MM.1S (cell line): Measurements from ENCODE around the gene PLCXD1.

Source experiments
- DNase-seq: peaks from one replicate; pipeline ENCODE4 v3.0.0-alpha.2; 2015
- H2AFZ ChIP-seq: fragments of 300-600 bp; sonication (generic); 2 replicates; pipeline ENCODE4 v1.6.0; 2016; ENCODE audit warnings: antibody characterized with exemption, low read length
- H3F3A ChIP-seq: fragments of 300-600 bp; sonication (generic); 2 replicates; pipeline ENCODE4 v1.6.1; 2016; ENCODE audit warnings: mild to moderate bottlenecking, antibody characterized with exemption, low read length, moderate library complexity, mixed read lengths; ENCODE audit not compliant: insufficient read depth
- H3K27ac ChIP-seq: fragments of 300-600 bp; sonication (generic); 2 replicates; pipeline ENCODE4 v1.5.1; 2016; ENCODE audit warnings: mild to moderate bottlenecking, low read length
- H3K27me3 ChIP-seq: fragments of 300-600 bp; sonication (generic); replicated peaks from 2 replicates; pipeline ENCODE4 v1.6.0; 2016; ENCODE audit warnings: low read length; ENCODE audit not compliant: insufficient read depth
- H3K36me3 ChIP-seq: fragments of 300-600 bp; sonication (generic); replicated peaks from 2 replicates; pipeline ENCODE4 v1.6.1; 2016; ENCODE audit warnings: mild to moderate bottlenecking, low read length, mixed read lengths; ENCODE audit not compliant: insufficient read depth
- H3K4me1 ChIP-seq: fragments of 300-600 bp; sonication (generic); 2 replicates; pipeline ENCODE4 v1.6.1; 2016; ENCODE audit warnings: low read length, mixed read lengths
- H3K4me2 ChIP-seq: fragments of 300-600 bp; sonication (generic); 2 replicates; pipeline ENCODE4 v1.6.0; 2016; ENCODE audit warnings: low read depth, low read length
- H3K4me3 ChIP-seq: fragments of 300-600 bp; sonication (generic); 2 replicates; pipeline ENCODE4 v1.5.1; 2016; ENCODE audit warnings: low read length, mixed read lengths
- H3K79me2 ChIP-seq: fragments of 300-600 bp; sonication (generic); 2 replicates; pipeline ENCODE4 v1.6.1; 2016; ENCODE audit warnings: mixed run types, low read length, mixed read lengths
- H3K9ac ChIP-seq: fragments of 300-600 bp; sonication (generic); 2 replicates; pipeline ENCODE4 v1.6.1; 2016; ENCODE audit warnings: low read length, mixed read lengths
- H3K9me2 ChIP-seq: fragments of 300-600 bp; sonication (generic); replicated peaks from 2 replicates; pipeline ENCODE4 v1.6.1; 2016; ENCODE audit warnings: mild to moderate bottlenecking, low read length, mixed read lengths; ENCODE audit not compliant: insufficient read depth
- H3K9me3 ChIP-seq: fragments of 300-600 bp; sonication (generic); replicated peaks from 2 replicates; pipeline ENCODE4 v1.6.1; 2016; ENCODE audit warnings: mild to moderate bottlenecking, low read length, mixed read lengths; ENCODE audit not compliant: insufficient read depth
- H4K20me1 ChIP-seq: fragments of 300-600 bp; sonication (generic); 2 replicates; pipeline ENCODE4 v1.6.1; 2016; ENCODE audit warnings: mild to moderate bottlenecking, low read length, moderate library complexity, mixed read lengths; ENCODE audit not compliant: insufficient read depth
- EZH2 ChIP-seq: fragments of 300-600 bp; sonication (generic); optimal IDR thresholded peaks from 2 replicates; pipeline ENCODE3; 2017; ENCODE audit warnings: low read depth, mild to moderate bottlenecking, antibody characterized with exemption, low read length, mixed read lengths
- EZH2phosphoT487 ChIP-seq: fragments of 300-600 bp; sonication (generic); IDR thresholded peaks from 2 replicates; pipeline ENCODE4 v1.6.1; 2018; ENCODE audit warnings: antibody characterized with exemption, low read length
- TF ChIP-seq, protein P1 (sequence below): fragments of 300-600 bp; sonication (generic); IDR thresholded peaks from 2 replicates; pipeline ENCODE4 v1.5.1; 2016; ENCODE audit warnings: antibody characterized with exemption, low read length, mixed read lengths

The PLCXD1 gene

DNA sequence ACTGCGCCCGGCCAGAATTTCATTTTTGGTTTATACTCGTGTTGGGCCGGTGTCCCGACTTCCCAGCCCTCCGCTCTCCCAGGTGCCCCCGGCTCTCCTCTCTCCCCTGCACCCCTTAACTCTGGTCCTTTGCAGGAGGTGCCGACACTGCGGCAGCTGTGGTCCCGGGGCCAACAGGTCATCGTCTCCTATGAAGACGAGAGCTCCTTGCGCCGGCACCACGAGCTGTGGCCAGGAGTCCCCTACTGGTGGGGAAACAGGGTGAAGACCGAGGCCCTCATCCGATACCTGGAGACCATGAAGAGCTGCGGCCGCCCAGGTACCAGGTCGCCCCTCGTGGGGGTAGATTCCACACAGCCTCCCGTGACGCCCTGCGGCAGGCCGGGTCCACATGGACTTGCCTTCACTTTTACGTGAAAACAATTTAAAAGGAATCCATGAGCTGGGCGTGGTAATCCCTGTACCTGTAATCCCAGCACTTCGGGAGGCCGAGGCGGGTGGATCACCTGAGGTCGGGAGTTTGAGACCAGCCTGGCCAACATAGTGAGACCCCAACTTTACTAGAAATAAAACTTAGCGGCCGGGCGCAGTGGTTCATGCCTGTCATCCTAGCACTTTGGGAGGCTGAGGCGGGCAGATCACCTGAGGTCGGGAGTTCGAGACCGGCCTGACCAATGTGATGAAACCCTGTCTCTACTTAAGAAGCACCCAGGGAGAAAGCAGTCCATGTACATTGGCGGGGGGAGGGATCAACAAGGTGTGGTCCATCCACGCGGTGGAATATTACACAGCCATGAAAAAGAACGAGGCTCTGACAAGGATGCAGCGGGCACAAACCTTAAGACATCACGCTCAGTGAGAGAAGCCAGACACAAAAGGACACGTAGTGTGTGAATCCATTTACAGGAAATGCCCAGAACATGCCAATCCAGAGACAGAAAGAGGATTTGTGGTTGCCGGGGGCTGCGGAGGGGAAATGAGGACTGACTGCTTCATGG is 12.0 kb downstream of the PLCXD1 start:
- Histone ChIP-seq H3K27me3 (no peaks in the 10 kb centered on the region), H4K20me1 (no peaks in the 10 kb centered on the region), H2AFZ (no peak overlapping the region), H3K9me2 (no peaks in the 10 kb centered on the region), H3K4me1 (no peaks in the 10 kb centered on the region), H3K79me2 (no peaks in the 10 kb centered on the region), H3K4me3 (no peak overlapping the region), H3K9me3 (no peaks in the 10 kb centered on the region), H3K27ac (no peak overlapping the region), H3K9ac (no peak overlapping the region), H3K36me3 (no peaks in the 10 kb centered on the region; the same call in 1 of the 2 replicates), H3K4me2 (no peak overlapping the region), H3F3A (no peaks in the 10 kb centered on the region)
- TF ChIP-seq EZH2phosphoT487 (no peak), EZH2 (no peak)
- TF ChIP-seq, protein P1, sequence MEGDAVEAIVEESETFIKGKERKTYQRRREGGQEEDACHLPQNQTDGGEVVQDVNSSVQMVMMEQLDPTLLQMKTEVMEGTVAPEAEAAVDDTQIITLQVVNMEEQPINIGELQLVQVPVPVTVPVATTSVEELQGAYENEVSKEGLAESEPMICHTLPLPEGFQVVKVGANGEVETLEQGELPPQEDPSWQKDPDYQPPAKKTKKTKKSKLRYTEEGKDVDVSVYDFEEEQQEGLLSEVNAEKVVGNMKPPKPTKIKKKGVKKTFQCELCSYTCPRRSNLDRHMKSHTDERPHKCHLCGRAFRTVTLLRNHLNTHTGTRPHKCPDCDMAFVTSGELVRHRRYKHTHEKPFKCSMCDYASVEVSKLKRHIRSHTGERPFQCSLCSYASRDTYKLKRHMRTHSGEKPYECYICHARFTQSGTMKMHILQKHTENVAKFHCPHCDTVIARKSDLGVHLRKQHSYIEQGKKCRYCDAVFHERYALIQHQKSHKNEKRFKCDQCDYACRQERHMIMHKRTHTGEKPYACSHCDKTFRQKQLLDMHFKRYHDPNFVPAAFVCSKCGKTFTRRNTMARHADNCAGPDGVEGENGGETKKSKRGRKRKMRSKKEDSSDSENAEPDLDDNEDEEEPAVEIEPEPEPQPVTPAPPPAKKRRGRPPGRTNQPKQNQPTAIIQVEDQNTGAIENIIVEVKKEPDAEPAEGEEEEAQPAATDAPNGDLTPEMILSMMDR: no peak
- no peak for DNase-seq

- H3K27ac ChIP-seq: no peak overlapping the region
- no peak for DNase-seq
- no peak overlapping the region for H3K4me3 ChIP-seq
- H2AFZ ChIP-seq: no peak overlapping the region
- no peak overlapping the region for H3K9ac ChIP-seq
- TF ChIP-seq EZH2phosphoT487 (no peak), EZH2 (no peak)
- TF ChIP-seq, protein P1: no peak
- no peaks in the 10 kb centered on the region; the same call in 1 of the 2 replicates for H3K36me3 ChIP-seq
- no peaks in the 10 kb centered on the region for H4K20me1 ChIP-seq
- no peaks in the 10 kb centered on the region for H3K9me3 ChIP-seq
- H3K4me2 ChIP-seq: no peak overlapping the region
- H3K79me2 ChIP-seq: no peaks in the 10 kb centered on the region
- H3K4me1 ChIP-seq: no peaks in the 10 kb centered on the region
- H3K9me2 ChIP-seq: no peaks in the 10 kb centered on the region
- no peaks in the 10 kb centered on the region for H3F3A ChIP-seq
- no peaks in the 10 kb centered on the region for H3K27me3 ChIP-seq
Measured at GRCh38 chrX:295136-295535, 14.0 kb downstream of the PLCXD1 start.

GRCh38 chrX:298993-299392 is 17.8 kb downstream of the PLCXD1 start:
- no peaks in the 10 kb centered on the region for H3K79me2 ChIP-seq
- no peak overlapping the region for H3K27ac ChIP-seq
- no peak overlapping the region for H3K9ac ChIP-seq
- no peaks in the 10 kb centered on the region for H3K36me3 ChIP-seq
- H3K4me2 ChIP-seq: no peak overlapping the region
- no peak overlapping the region for H3K4me3 ChIP-seq
- H3F3A ChIP-seq: no peaks in the 10 kb centered on the region
- H4K20me1 ChIP-seq: no peaks in the 10 kb centered on the region
- no peaks in the 10 kb centered on the region for H3K4me1 ChIP-seq
- no peak for DNase-seq
- no peaks in the 10 kb centered on the region for H3K9me3 ChIP-seq
- no peak overlapping the region for H2AFZ ChIP-seq
- no peaks in the 10 kb centered on the region for H3K9me2 ChIP-seq
- no peaks in the 10 kb centered on the region for H3K27me3 ChIP-seq
- no peak for TF ChIP-seq EZH2phosphoT487
- TF ChIP-seq EZH2: no peak
- TF ChIP-seq, protein P1: no peak
